Type B pancreatic cell (in vitro differentiated cells): Measurements from ENCODE around the gene AHCYL2. TPM values are rescaled to one million over a fixed set of nuclear protein-coding genes. Genes with fewer than 3 reads are reported as not detected.

Experiments
- DNase-seq: peaks from one replicate; pipeline ENCODE4 v3.0.0; 2021; ENCODE audit warnings: mixed read lengths; ENCODE audit not compliant: unreplicated experiment; ENCODE audit errors: extremely low spot score
- H3K27ac Mint-ChIP-seq: 2 replicates; pipeline ENCODE4 v1.8.0; 2021; ENCODE audit warnings: mild to moderate bottlenecking, mixed read lengths
- H3K27me3 Mint-ChIP-seq: 2 replicates; pipeline ENCODE4 v1.8.0; 2021; ENCODE audit warnings: mixed read lengths
- H3K36me3 Mint-ChIP-seq: 2 replicates; pipeline ENCODE4 v1.8.0; 2021; ENCODE audit warnings: mixed read lengths
- H3K4me1 Mint-ChIP-seq: one replicate; pipeline ENCODE4 v1.8.0; 2021; ENCODE audit warnings: mixed read lengths; ENCODE audit not compliant: unreplicated experiment
- H3K4me3 Mint-ChIP-seq: 2 replicates; pipeline ENCODE4 v1.8.0; 2021; ENCODE audit warnings: mild to moderate bottlenecking, mixed read lengths
- H3K9me3 Mint-ChIP-seq: 2 replicates; pipeline ENCODE4 v1.8.0; 2021; ENCODE audit warnings: mixed read lengths
- CTCF ChIP-seq: fragments of 200-600 bp; sonication (generic); conservative IDR thresholded peaks from 2 replicates; pipeline ENCODE4 v1.5.0; 2021; ENCODE audit warnings: antibody characterized with exemption, mild to moderate bottlenecking
- total RNA-seq: library from RNA; stranded (reverse); gene quantifications from 2 replicates; pipeline ENCODE4 v1.2.1, GENCODE V29; 2021; ENCODE audit warnings: low replicate concordance

The AHCYL2 gene
- total RNA-seq, 1 donor from 2014 or later, result 27.8 TPM

GRCh38 chr7:129458171-129458570 is 233.3 kb downstream of the AHCYL2 start:
- Mint-ChIP-seq H3K27me3 (no peaks in the 10 kb centered on the region), H3K4me3 (no peak overlapping the region), H3K36me3 (no peaks in the 10 kb centered on the region), H3K4me1 (no peaks in the 10 kb centered on the region), H3K27ac (no peak overlapping the region), H3K9me3 (no peaks in the 10 kb centered on the region)
- no peak for TF ChIP-seq CTCF
- no peak for DNase-seq

GRCh38 chr7:129461809-129462208 is 237.0 kb downstream of the AHCYL2 start:
- no peak overlapping the region for H3K27ac Mint-ChIP-seq
- no peak for TF ChIP-seq CTCF
- H3K9me3 Mint-ChIP-seq, result no peaks in the 10 kb centered on the region
- no peaks in the 10 kb centered on the region for H3K4me1 Mint-ChIP-seq
- no peak for DNase-seq
- no peaks in the 10 kb centered on the region for H3K36me3 Mint-ChIP-seq
- H3K4me3 Mint-ChIP-seq, result no peak overlapping the region
- no peaks in the 10 kb centered on the region for H3K27me3 Mint-ChIP-seq

GRCh38 chr7:129462420-129462819 is 237.6 kb downstream of the AHCYL2 start:
- no peak for TF ChIP-seq CTCF
- no peaks in the 10 kb centered on the region for H3K4me1 Mint-ChIP-seq
- H3K36me3 Mint-ChIP-seq, result no peaks in the 10 kb centered on the region
- no peak for DNase-seq
- no peak overlapping the region for H3K4me3 Mint-ChIP-seq
- H3K27ac Mint-ChIP-seq, result no peak overlapping the region
- H3K9me3 Mint-ChIP-seq, result no peaks in the 10 kb centered on the region
- H3K27me3 Mint-ChIP-seq, result no peaks in the 10 kb centered on the region

GRCh38 chr7:129464194-129464593 is 239.4 kb downstream of the AHCYL2 start:
- Mint-ChIP-seq H3K9me3 (no peaks in the 10 kb centered on the region), H3K4me1 (no peaks in the 10 kb centered on the region), H3K4me3 (no peak overlapping the region), H3K27me3 (no peaks in the 10 kb centered on the region), H3K27ac (no peak overlapping the region), H3K36me3 (no peaks in the 10 kb centered on the region)
- DNase-seq, result no peak
- TF ChIP-seq CTCF, result no peak

- Mint-ChIP-seq H3K27me3 (no peaks in the 10 kb centered on the region), H3K4me1 (no peaks in the 10 kb centered on the region), H3K27ac (no peak overlapping the region), H3K9me3 (no peaks in the 10 kb centered on the region), H3K36me3 (no peaks in the 10 kb centered on the region), H3K4me3 (no peak overlapping the region)
- no peak for TF ChIP-seq CTCF
- DNase-seq, result no peak
Observed at GRCh38 chr7:129465080-129465479, 240.2 kb downstream of the AHCYL2 start.

GRCh38 chr7:129466796-129467195 is 242.0 kb downstream of the AHCYL2 start:
- H3K9me3 Mint-ChIP-seq, result no peaks in the 10 kb centered on the region
- H3K4me1 Mint-ChIP-seq, result no peaks in the 10 kb centered on the region
- H3K27ac Mint-ChIP-seq, result no peak overlapping the region
- TF ChIP-seq CTCF, result no peak
- no peaks in the 10 kb centered on the region for H3K36me3 Mint-ChIP-seq
- no peak overlapping the region for H3K4me3 Mint-ChIP-seq
- H3K27me3 Mint-ChIP-seq, result no peaks in the 10 kb centered on the region
- DNase-seq, result no peak
